HepG2 (cell line): ENCODE measurements around the gene HPDL. TPM values are rescaled to one million over a fixed set of nuclear protein-coding genes. Genes with fewer than 3 reads are reported as not detected.

Experiments
- BRCA1 ChIP-seq: sonication (generic); formaldehyde crosslinking; IDR thresholded peaks from 2 replicates; pipeline ENCODE4 v1.4.0; 2020; ENCODE audit warnings: missing genetic modification reagents
- CREM ChIP-seq, 2 experiments: sonication (generic) in 1 of 2; formaldehyde crosslinking in 1 of 2; IDR thresholded peaks; 2 replicates each; pipeline versions ENCODE4 v1.4.0 to v1.6.1; 2016 to 2020; ENCODE audit warnings: antibody characterized with exemption in 1 of 2, mild to moderate bottlenecking in 1 of 2, missing genetic modification reagents in 1 of 2
- DR1 ChIP-seq: sonication (generic); formaldehyde crosslinking; IDR thresholded peaks from 2 replicates; pipeline ENCODE4 v1.8.0; 2021; ENCODE audit warnings: mild to moderate bottlenecking, missing genetic modification reagents, inconsistent platforms
- FOXK2 ChIP-seq: fragments of 450-650 bp; IDR thresholded peaks from 2 replicates; pipeline ENCODE4 v1.6.1; 2016
- FOXP1 ChIP-seq, 2 experiments: fragments of 450-650 bp in 1 of 2; IDR thresholded peaks; 2 replicates each; pipeline ENCODE4 v1.6.1; 2017 to 2018; ENCODE audit warnings: antibody characterized with exemption in 1 of 2
- GRHL1 ChIP-seq: sonication (generic); formaldehyde crosslinking; conservative IDR thresholded peaks from 2 replicates; pipeline ENCODE4 v1.8.0; 2022; ENCODE audit warnings: missing genetic modification reagents
- HNF4G ChIP-seq, 2 experiments: sonication (generic) in 1 of 2; formaldehyde crosslinking in 1 of 2; IDR thresholded peaks; 2 replicates each; pipeline versions ENCODE4 v1.4.0 to v1.6.1; 2011 to 2020; ENCODE audit warnings: borderline replicate concordance in 2 of 2, low read depth in 2 of 2, mild to moderate bottlenecking in 2 of 2, low read length in 1 of 2, missing genetic modification reagents in 1 of 2, moderate library complexity in 1 of 2
- KAT2B ChIP-seq: fragments of 150-350 bp; IDR thresholded peaks from 2 replicates; pipeline ENCODE4 v1.6.1; 2014; ENCODE audit warnings: low read depth, low read length, borderline replicate concordance
- NBN ChIP-seq: fragments of 450-650 bp; conservative IDR thresholded peaks from 2 replicates; pipeline ENCODE4 v1.6.1; 2017
- NCOA5 ChIP-seq: sonication (generic); formaldehyde crosslinking; IDR thresholded peaks from 2 replicates; pipeline ENCODE4 v1.4.0; 2020; ENCODE audit warnings: missing genetic modification reagents
- NR2F1 ChIP-seq, 2 experiments: fragments of 450-650 bp in 1 of 2; formaldehyde crosslinking in 1 of 2; IDR thresholded peaks; 2 replicates each; pipeline versions ENCODE4 v1.5.0 to v1.6.1; 2016 to 2020; ENCODE audit warnings: mild to moderate bottlenecking in 1 of 2, missing compliant biosample characterization in 1 of 2, missing genetic modification reagents in 1 of 2, moderate library complexity in 1 of 2
- PCBP2 ChIP-seq: fragments of 200-400 bp; formaldehyde crosslinking; optimal IDR thresholded peaks from 2 replicates; pipeline ENCODE3; 2018; ENCODE audit warnings: low read length, low read depth; ENCODE audit not compliant: poor library complexity, severe bottlenecking
- SALL2 ChIP-seq: sonication (generic); formaldehyde crosslinking; IDR thresholded peaks from 2 replicates; pipeline ENCODE4 v1.8.1; 2023; ENCODE audit warnings: mild to moderate bottlenecking, missing genetic modification reagents, inconsistent platforms
- SCMH1 ChIP-seq: sonication (generic); formaldehyde crosslinking; IDR thresholded peaks from 2 replicates; pipeline ENCODE4 v1.9.0; 2021; ENCODE audit warnings: missing genetic modification reagents, mild to moderate bottlenecking, borderline replicate concordance
- SMARCC2 ChIP-seq: fragments of 450-650 bp; IDR thresholded peaks from 2 replicates; pipeline ENCODE4 v1.6.1; 2017; ENCODE audit warnings: antibody characterized with exemption, mild to moderate bottlenecking
- TARDBP ChIP-seq: sonication (generic); formaldehyde crosslinking; IDR thresholded peaks from 2 replicates; pipeline ENCODE4 v1.8.0; 2022; ENCODE audit warnings: mild to moderate bottlenecking, missing genetic modification reagents
- ZNF276 ChIP-seq: sonication (generic); formaldehyde crosslinking; IDR thresholded peaks from 2 replicates; pipeline ENCODE4 v1.4.0; 2020; ENCODE audit warnings: mild to moderate bottlenecking, low read depth, missing genetic modification reagents
- ZNF446 ChIP-seq: sonication (generic); formaldehyde crosslinking; IDR thresholded peaks from 2 replicates; pipeline ENCODE4 v1.5.0; 2020; ENCODE audit warnings: mild to moderate bottlenecking, missing genetic modification reagents
- ZNF503 ChIP-seq: sonication (generic); formaldehyde crosslinking; IDR thresholded peaks from 2 replicates; pipeline ENCODE4 v1.4.0; 2020; ENCODE audit warnings: missing genetic modification reagents
- ZNF543 ChIP-seq: sonication (generic); formaldehyde crosslinking; IDR thresholded peaks from 2 replicates; pipeline ENCODE4 v1.4.0; 2020; ENCODE audit warnings: mild to moderate bottlenecking, missing genetic modification reagents
- ZNF670 ChIP-seq: sonication (generic); formaldehyde crosslinking; IDR thresholded peaks from 2 replicates; pipeline ENCODE4 v1.8.0; 2022; ENCODE audit warnings: mild to moderate bottlenecking, missing genetic modification reagents, borderline replicate concordance
- ZSCAN5A ChIP-seq: sonication (generic); formaldehyde crosslinking; IDR thresholded peaks from 2 replicates; pipeline ENCODE4 v1.8.0; 2022; ENCODE audit warnings: mild to moderate bottlenecking, missing genetic modification reagents, borderline replicate concordance
- polyA plus RNA-seq, 8 experiments: library from polyadenylated mRNA; depleted of rRNA in 3 of 8; stranded (reverse) in 7 of 8; unstranded in 1 of 8; fragments of >200 nt; fragmentation: Illumina TruSeq in 4 of 8; extraction: Trizol in 4 of 8; gene quantifications; 2 replicates each; pipeline versions ENCODE4 v1.2.1 to v1.2.3, GENCODE V29; 2011 to 2016; ENCODE audit warnings: low read depth in 4 of 8, missing spikeins in 1 of 8, mixed read lengths in 1 of 8; ENCODE audit not compliant: insufficient read depth in 1 of 8
- total RNA-seq, 5 experiments: library from RNA; depleted of rRNA; stranded (reverse); fragments of >200 nt; fragmentation: Illumina TruSeq; extraction: Trizol; gene quantifications; 2 replicates each; pipeline ENCODE4 v1.2.3, GENCODE V29; 2016; ENCODE audit warnings: low read depth in 1 of 5

The HPDL gene
- total and polyA plus RNA-seq, 2 of the 13 experiments (the other 11 are each of a cell fraction or from before 2014, with no cell fraction given) = not detected

GRCh38 chr1:45303520-45304310 is 23.0 kb upstream of the HPDL start (continued):
- no peak for TF ChIP-seq ZNF503 (CRISPR knock-in tag)
- TF ChIP-seq ZNF543 (CRISPR knock-in tag) = no peak
- TF ChIP-seq SCMH1 (CRISPR knock-in tag) = no peak
- TF ChIP-seq BRCA1 = 0 out of 2 replicates have a peak, but pooled peaks have one; percentile 61
- TF ChIP-seq FOXP1 (IDR thresholded peaks at IDR 0.05) = no peak
- peak; percentile 29; the same call in 1 of the 2 replicates for TF ChIP-seq FOXP1 (CRISPR knock-in tag; IDR thresholded peaks at IDR 0.05)
- no peak for TF ChIP-seq KAT2B
- 0 out of 2 replicates have a peak, but pooled peaks have one; percentile 59 for TF ChIP-seq ZNF670 (CRISPR knock-in tag)
- 0 out of 4 replicates have a peak, but pooled peaks have one; percentile 23 to 28 for TF ChIP-seq NR2F1 (CRISPR knock-in tag; IDR thresholded peaks at IDR 0.05)
- TF ChIP-seq DR1 (CRISPR knock-in tag) = no peak
- peak; percentile 86 for TF ChIP-seq ZNF446
- TF ChIP-seq NBN = no peak
- no peak for TF ChIP-seq NCOA5
- TF ChIP-seq ZNF276 (CRISPR knock-in tag) = no peak
- no peak for TF ChIP-seq HNF4G (IDR thresholded peaks at IDR 0.05; ENCODE audit: borderline replicate concordance, low read depth, low read length)
- TF ChIP-seq HNF4G (CRISPR knock-in tag; IDR thresholded peaks at IDR 0.05; ENCODE audit: borderline replicate concordance, low read depth) = 0 out of 2 replicates have a peak, but pooled peaks have one; percentile 13
- TF ChIP-seq CREM (IDR thresholded peaks at IDR 0.05) = no peak; the same call in 1 of the 2 replicates
- no peak for TF ChIP-seq CREM (CRISPR knock-in tag; IDR thresholded peaks at IDR 0.05)
- TF ChIP-seq PCBP2 = no peak
- TF ChIP-seq GRHL1 = no peak
- TF ChIP-seq FOXK2 = no peak
- TF ChIP-seq SMARCC2 = no peak
- TF ChIP-seq ZSCAN5A = peak; percentile 50; the same call in 1 of the 2 replicates
- peak; percentile 83 for TF ChIP-seq TARDBP
- no peak; the same call in 1 of the 2 replicates for TF ChIP-seq SALL2 (CRISPR knock-in tag)
